ENCODE data around the gene KY. TPM values are rescaled to one million over a fixed set of nuclear protein-coding genes. Genes with fewer than 3 reads are reported as not detected.

Gene KY
- total and polyA plus RNA-seq, 2 experiments from 2014 or later: not detected

DNA sequence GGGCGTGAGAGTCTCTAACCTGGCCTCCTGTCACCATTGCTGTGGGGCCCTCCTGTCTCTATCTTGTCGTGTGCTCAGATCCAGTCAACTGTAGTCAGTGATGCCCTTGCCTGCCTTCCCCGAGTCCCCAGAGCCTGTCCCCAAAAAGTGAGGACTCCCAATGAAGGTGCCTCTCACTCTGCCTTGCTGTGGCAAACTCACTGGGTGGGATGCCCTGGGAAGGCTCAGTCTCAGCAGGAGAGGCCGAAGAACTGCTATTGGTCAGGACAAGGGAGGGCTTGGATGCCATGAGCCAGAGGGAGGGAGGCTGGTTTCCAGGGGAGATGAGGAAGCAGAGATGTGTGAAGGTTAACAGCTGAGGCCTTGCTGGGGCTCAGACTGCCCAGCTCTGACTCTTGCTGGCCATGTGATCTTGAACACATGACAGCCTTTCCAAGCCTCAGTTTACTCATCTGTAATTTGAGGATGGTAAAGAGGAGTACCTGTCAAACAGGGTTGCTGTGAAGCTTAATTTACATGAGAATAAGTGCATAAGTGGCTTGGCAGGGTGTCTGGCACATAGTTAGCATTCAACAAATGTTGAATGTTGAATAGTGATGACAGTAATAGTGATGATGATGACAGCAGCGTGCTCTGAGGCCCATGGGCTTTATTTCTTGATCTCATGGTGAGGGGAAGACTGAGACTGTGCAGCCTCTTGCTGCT lies 8.2 kb downstream of the KY start (continued):
- TF ChIP-seq, protein P1, sequence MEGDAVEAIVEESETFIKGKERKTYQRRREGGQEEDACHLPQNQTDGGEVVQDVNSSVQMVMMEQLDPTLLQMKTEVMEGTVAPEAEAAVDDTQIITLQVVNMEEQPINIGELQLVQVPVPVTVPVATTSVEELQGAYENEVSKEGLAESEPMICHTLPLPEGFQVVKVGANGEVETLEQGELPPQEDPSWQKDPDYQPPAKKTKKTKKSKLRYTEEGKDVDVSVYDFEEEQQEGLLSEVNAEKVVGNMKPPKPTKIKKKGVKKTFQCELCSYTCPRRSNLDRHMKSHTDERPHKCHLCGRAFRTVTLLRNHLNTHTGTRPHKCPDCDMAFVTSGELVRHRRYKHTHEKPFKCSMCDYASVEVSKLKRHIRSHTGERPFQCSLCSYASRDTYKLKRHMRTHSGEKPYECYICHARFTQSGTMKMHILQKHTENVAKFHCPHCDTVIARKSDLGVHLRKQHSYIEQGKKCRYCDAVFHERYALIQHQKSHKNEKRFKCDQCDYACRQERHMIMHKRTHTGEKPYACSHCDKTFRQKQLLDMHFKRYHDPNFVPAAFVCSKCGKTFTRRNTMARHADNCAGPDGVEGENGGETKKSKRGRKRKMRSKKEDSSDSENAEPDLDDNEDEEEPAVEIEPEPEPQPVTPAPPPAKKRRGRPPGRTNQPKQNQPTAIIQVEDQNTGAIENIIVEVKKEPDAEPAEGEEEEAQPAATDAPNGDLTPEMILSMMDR (conservative IDR thresholded peaks at IDR 0.05; ENCODE audit: low read depth in 2 of 2): no peak
- TF ChIP-seq ETS1 (IDR thresholded peaks at IDR 0.05): no peak
- TF ChIP-seq ZNF331 (CRISPR knock-in tag; IDR thresholded peaks at IDR 0.05; ENCODE audit: low read depth): no peak
- no peak for TF ChIP-seq JUNB (IDR thresholded peaks at IDR 0.05; ENCODE audit: unreplicated experiment)
- TF ChIP-seq, protein P2, sequence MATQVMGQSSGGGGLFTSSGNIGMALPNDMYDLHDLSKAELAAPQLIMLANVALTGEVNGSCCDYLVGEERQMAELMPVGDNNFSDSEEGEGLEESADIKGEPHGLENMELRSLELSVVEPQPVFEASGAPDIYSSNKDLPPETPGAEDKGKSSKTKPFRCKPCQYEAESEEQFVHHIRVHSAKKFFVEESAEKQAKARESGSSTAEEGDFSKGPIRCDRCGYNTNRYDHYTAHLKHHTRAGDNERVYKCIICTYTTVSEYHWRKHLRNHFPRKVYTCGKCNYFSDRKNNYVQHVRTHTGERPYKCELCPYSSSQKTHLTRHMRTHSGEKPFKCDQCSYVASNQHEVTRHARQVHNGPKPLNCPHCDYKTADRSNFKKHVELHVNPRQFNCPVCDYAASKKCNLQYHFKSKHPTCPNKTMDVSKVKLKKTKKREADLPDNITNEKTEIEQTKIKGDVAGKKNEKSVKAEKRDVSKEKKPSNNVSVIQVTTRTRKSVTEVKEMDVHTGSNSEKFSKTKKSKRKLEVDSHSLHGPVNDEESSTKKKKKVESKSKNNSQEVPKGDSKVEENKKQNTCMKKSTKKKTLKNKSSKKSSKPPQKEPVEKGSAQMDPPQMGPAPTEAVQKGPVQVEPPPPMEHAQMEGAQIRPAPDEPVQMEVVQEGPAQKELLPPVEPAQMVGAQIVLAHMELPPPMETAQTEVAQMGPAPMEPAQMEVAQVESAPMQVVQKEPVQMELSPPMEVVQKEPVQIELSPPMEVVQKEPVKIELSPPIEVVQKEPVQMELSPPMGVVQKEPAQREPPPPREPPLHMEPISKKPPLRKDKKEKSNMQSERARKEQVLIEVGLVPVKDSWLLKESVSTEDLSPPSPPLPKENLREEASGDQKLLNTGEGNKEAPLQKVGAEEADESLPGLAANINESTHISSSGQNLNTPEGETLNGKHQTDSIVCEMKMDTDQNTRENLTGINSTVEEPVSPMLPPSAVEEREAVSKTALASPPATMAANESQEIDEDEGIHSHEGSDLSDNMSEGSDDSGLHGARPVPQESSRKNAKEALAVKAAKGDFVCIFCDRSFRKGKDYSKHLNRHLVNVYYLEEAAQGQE (IDR thresholded peaks at IDR 0.05; ENCODE audit: unreplicated experiment): no peak

DNA sequence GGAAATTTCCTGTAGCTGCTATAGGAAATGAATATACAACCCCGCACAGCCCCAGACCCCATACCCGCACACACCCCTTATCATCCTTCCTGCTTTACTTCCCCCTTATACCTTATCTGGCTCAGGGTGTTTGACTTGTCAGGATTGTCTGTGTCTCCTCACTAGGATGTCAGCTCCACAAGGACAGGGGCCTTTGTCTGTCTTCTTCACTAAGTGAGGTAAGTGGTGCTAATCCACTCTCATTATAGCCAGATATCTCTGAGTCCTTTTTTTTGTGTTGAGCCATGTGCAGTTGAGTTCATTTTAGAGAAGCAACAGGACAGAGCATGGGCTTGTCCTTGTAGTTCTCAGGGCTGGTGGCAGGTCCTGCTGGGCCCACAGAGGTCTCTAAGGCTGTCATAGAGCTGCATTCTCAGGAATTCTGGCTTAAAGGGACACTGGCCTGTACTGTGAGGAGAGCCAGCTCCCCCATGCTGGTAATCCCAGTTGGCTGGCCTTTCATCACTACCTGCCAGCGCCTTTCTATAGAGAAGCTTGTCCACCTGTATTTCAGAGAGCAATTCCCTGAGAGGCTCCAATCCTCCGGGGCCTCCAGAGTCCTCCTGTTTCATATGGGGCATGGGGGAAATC lies 9.0 kb downstream of the KY start:
- H3F3A ChIP-seq (replicated peaks; ENCODE audit: low read depth): no peaks in the 10 kb centered on the region
- H3K4me2 ChIP-seq: no peak overlapping the region
- H3K27me3 ChIP-seq (ENCODE audit: insufficient read depth): peaks cover 16% of the 10 kb centered on the region; the same call in 1 of the 2 replicates
- H3K4me3 ChIP-seq: no peak overlapping the region
- H2AFZ ChIP-seq: no peak overlapping the region
- Mint-ChIP-seq H3K27me3 (ENCODE audit: insufficient read depth, low read depth, poor library complexity) (peaks cover 4% of the 10 kb centered on the region), H3K9me3 (no peaks in the 10 kb centered on the region), H3K27ac (no peak overlapping the region), H3K36me3 (ENCODE audit: low read depth) (no peaks in the 10 kb centered on the region), H3K4me3 (no peak overlapping the region), H3K4me1 (peaks cover 32% of the 10 kb centered on the region)
- no peaks in the 10 kb centered on the region for H3K9me2 ChIP-seq (ENCODE audit: insufficient read depth)
- H3K27ac ChIP-seq (ENCODE audit: low read depth): no peak overlapping the region
- DNase-seq (ENCODE audit: low spot score): no peak
- H3K36me3 ChIP-seq (ENCODE audit: insufficient read depth): no peaks in the 10 kb centered on the region
- ATAC-seq: peak; percentile 13; the same call in 1 of the 3 replicates
- no peaks in the 10 kb centered on the region for H3K79me2 ChIP-seq (replicated peaks; ENCODE audit: insufficient read depth)
- H3K4me1 ChIP-seq (ENCODE audit: insufficient read depth): peaks cover 21% of the 10 kb centered on the region
- H4K20me1 ChIP-seq (replicated peaks; ENCODE audit: insufficient read depth): no peaks in the 10 kb centered on the region
- TF ChIP-seq ZNF114 (CRISPR knock-in tag; IDR thresholded peaks at IDR 0.05) (no peak), JUNB (IDR thresholded peaks at IDR 0.05; ENCODE audit: unreplicated experiment) (no peak), EZH2 (IDR thresholded peaks at IDR 0.05; ENCODE audit: low read depth, unreplicated experiment) (no peak), POLR2AphosphoS5 (IDR thresholded peaks at IDR 0.05; ENCODE audit: low read depth) (no peak), CREB1 (CRISPR knock-in tag; IDR thresholded peaks at IDR 0.05; ENCODE audit: low read depth) (no peak)
- TF ChIP-seq, protein P2 (IDR thresholded peaks at IDR 0.05; ENCODE audit: unreplicated experiment): no peak

All from GM23338 (cell line).